GM06990 (cell line): ENCODE data around the gene MTHFS.

Experiments
- DNase-seq: peaks from one replicate; pipeline ENCODE4 v3.0.0-alpha.2; 2011; ENCODE audit not compliant: insufficient read length; ENCODE audit errors: extremely low read depth
- H3K27me3 ChIP-seq: replicated peaks from 2 replicates; pipeline ENCODE4 v1.6.0; 2011; ENCODE audit warnings: low read length; ENCODE audit not compliant: control insufficient read depth, insufficient read depth
- H3K36me3 ChIP-seq: 2 replicates; pipeline ENCODE4 v1.5.1; 2011; ENCODE audit warnings: low read length; ENCODE audit not compliant: control insufficient read depth, insufficient read depth
- H3K4me3 ChIP-seq: replicated peaks from 2 replicates; pipeline ENCODE4 v1.5.1; 2011; ENCODE audit warnings: low read depth, mild to moderate bottlenecking, control low read depth, low read length
- CTCF ChIP-seq: IDR thresholded peaks from 2 replicates; pipeline ENCODE4 v1.5.1; 2011; ENCODE audit warnings: low read length, control low read depth, mild to moderate bottlenecking, inconsistent platforms; ENCODE audit not compliant: insufficient read depth, poor library complexity, severe bottlenecking

The MTHFS gene

DNA sequence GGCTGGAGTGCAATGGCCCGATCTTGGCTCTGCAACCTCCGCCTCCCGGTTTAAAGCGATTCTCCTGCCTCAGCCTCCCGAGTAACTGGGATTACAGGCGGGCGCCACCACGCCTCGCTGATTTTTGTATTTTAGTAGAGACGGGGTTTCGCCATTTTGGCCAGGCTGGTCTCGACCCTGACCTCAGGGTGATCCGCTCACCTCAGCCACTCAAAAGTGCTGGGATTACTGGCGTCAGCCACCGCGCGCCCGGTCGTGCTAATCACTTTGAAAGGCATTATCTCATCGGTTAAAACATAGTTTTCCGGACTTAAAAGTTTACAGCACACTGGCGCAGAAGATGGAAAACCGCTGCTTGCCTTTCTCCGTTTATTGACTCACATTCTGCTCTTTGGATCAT is 27.6 kb upstream of the MTHFS start:
- Histone ChIP-seq H3K27me3 (no peaks in the 10 kb centered on the region), H3K36me3 (peaks cover 2% of the 10 kb centered on the region), H3K4me3 (peak overlapping the region; percentile 75)
- TF ChIP-seq CTCF: no peak
- no peak for DNase-seq

DNA sequence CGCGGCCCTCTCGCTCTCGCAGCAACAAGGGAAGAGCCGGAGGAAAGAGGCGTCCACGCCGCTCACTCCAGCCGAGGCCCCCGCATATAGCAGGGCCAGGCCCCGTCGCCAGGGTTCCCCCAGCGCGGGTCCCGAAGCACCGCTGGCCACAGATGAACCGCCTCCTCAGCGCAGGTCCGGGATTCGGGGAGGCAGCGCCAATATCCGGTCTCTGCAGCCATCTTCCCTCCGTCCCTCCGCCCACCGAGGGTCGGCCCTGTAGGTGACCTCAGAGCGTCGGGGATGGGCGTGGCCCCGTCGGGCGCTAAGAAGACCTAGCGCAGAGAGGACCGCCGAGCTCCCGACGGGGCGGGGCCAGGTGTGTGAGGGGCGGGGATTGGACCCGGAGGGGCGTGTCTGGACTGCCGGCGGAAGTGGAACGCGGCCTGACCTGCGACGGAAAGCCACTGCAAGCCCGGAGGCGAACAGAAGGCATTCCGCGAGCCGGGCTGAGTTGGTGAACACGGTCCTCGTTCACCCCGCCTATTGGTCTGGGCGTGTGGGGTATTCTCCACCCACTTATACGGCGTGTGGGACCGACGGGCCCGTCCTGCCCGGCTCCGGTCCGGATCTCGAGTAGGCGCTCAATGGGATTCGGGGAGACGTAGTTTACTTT is 26.8 kb upstream of the MTHFS start:
- DNase-seq: peak; percentile 100
- Histone ChIP-seq H3K27me3 (no peaks in the 10 kb centered on the region), H3K4me3 (peak overlapping the region; percentile 99), H3K36me3 (peaks cover 6% of the 10 kb centered on the region)
- TF ChIP-seq CTCF: no peak

- no peak for TF ChIP-seq CTCF
- Histone ChIP-seq H3K36me3 (peaks cover 6% of the 10 kb centered on the region), H3K4me3 (peak overlapping the region; percentile 99), H3K27me3 (no peaks in the 10 kb centered on the region)
- peak; percentile 85 for DNase-seq
These were observed 26.3 kb upstream of the MTHFS start for GRCh38 chr15:79923079-79923514.

- DNase-seq: no peak
- no peak for TF ChIP-seq CTCF
- Histone ChIP-seq H3K36me3 (peaks cover 6% of the 10 kb centered on the region), H3K27me3 (no peaks in the 10 kb centered on the region), H3K4me3 (peak overlapping the region; percentile 99)
These were observed 25.8 kb upstream of the MTHFS start for GRCh38 chr15:79922512-79923078.

DNA sequence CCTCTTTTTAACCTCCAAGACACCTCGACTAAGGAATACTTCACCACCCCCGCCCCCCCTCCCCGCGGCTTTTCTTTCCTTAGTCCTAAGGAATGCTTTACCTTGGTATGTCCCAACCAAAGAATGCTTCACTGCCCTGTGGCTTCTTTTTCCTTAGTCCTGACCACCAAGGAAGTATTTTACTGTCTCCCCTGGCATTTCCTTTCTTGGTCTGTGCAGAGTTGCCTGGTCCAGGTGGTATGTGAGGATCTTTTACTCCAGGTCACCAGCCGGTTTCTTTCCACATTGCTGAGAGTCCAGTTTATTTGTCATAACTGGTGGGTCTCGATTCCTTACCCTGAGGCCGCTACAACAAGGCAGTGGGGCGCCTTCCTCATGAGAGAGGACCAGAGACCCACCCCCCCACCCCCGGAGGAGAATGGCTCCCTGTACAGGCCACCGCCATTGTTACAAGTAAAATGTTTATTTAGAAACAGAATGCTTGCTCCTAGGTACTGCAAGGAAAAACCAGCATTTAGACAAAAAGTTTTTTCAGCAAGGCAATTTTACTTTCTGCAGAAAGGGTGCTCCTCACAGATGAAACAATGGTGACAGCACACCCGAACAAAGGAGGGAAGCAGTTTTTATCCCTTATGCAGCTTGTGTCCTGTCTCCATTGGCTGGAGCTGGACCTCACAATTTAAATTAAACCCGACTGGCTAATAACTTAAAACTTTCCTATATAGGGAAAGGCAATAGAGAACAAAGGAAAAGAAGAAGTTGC is 23.1 kb upstream of the MTHFS start:
- Histone ChIP-seq H3K4me3 (no peak overlapping the region), H3K36me3 (peaks cover 6% of the 10 kb centered on the region), H3K27me3 (no peaks in the 10 kb centered on the region)
- no peak for TF ChIP-seq CTCF
- no peak for DNase-seq
